NCI-H2029 (cell line): ENCODE results near the gene TRAPPC14.
"Not testable (repeated sequence)": the region's sequence is repeated elsewhere in the genome, so short reads cannot be mapped to it uniquely, and the experiment has no call there.

Experiments
- DNase-seq: peaks from one replicate; lab custom pipeline; 2025; lab: John Stamatoyannopoulos, UW

The TRAPPC14 gene, protein sequence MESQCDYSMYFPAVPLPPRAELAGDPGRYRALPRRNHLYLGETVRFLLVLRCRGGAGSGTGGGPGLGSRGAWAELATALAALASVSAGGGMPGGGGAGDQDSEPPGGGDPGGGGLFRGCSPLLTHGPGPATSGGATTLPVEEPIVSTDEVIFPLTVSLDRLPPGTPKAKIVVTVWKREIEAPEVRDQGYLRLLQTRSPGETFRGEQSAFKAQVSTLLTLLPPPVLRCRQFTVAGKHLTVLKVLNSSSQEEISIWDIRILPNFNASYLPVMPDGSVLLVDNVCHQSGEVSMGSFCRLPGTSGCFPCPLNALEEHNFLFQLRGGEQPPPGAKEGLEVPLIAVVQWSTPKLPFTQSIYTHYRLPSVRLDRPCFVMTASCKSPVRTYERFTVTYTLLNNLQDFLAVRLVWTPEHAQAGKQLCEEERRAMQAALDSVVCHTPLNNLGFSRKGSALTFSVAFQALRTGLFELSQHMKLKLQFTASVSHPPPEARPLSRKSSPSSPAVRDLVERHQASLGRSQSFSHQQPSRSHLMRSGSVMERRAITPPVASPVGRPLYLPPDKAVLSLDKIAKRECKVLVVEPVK

DNA sequence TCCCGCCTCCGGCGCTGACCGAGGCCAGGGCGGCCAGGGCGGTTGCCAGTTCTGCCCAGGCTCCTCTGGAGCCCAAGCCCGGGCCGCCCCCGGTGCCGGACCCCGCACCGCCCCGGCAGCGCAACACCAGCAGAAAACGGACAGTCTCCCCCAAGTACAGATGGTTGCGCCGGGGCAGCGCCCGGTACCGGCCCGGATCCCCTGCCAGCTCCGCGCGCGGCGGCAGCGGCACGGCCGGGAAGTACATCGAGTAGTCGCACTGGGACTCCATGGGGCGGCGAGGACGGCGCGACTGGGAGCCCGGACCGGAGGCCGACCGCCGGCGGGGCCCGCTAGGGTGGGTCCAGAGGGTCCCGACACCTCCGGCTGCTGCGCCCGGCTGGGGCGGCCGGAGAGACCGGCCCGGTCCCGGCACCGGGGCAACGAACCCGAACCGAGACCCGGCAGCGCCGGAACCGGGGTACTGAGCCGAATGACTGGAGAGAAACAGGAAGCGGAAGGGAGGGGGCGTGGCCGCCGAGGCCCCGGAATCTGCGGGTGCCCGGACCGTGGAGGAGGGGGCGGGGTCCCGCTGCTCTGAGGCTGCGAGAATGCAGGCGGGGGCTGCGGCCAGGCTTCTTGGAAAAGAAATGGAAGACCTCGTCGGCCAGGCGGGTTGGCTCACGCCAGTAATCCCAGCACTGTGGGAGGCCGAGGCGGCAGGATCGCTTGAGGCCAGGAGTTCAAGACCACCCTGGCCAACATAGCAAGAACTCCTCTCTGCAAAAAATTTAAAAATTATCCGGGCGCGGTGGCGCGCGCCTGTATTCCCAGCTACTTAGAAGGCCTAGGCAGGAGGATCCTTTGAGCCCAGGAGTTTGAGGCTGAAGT, at the start of gene TRAPPC14:
TRAPPC14 (minus strand) TSS at position 495 of the 870 bp plus-strand sequence; CDS start at position 271, 224 bp downstream.
- peak; percentile 73 for DNase-seq

DNA sequence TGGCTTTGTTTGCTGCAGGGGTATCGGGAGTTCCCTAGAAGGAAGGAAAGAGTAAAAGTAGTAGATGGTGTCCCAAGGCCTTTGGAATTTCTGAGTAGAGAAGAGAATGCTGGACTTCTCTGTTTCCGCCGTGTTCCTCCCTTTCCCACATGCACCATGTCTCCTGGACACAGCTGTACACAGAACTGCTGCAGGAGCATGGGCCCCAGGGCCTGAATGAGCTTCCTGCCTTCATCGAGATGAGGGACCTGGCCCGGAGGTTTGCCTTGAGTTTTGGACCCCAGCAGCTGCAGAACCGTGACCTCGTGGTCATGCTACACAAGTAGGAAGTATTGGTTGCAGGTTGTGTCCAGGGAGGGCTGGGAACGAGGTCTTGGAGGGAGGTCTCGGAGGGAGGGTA, 45.9 kb upstream of the TRAPPC14 start:
- DNase-seq = no peak

DNA sequence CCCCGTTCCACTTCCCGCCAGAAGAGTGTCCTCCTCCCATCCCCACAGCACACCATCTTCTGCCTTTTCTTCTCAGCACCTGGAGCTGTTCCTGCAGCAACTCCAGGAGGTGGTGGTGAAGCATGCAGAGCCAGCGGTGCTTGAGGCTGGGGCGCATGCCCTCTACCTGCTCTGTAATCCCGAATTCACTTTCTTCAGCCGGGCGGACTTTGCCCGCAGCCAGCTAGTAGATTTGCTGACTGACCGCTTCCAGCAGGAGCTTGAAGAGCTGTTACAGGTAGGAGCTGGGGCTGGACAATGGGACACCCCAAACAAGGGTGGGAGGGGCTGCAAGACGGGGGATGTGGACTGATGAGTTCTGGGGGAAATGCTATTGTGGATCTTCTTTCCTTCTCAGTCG, 42.2 kb upstream of the TRAPPC14 start:
- DNase-seq = no peak

DNA sequence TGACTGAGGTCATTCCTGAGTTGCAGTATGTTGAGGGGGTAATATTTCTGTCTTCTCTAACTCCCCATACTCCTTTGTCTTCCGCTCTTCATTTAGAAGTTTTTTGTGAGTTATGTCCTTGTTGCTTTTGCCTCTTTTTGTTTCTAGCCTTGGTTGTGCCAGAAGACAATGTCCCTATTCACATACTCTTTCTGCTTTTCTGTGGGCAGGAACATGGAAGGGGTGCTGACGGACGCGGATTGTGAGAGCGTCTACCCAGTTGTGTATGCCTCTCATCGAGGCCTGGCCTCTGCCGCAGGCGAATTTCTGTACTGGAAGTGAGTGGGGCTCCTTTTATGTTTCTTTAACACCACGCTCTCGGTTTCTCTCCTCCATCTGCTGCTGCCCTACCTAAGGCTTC, 39.7 kb upstream of the TRAPPC14 start:
- DNase-seq = no peak

DNA sequence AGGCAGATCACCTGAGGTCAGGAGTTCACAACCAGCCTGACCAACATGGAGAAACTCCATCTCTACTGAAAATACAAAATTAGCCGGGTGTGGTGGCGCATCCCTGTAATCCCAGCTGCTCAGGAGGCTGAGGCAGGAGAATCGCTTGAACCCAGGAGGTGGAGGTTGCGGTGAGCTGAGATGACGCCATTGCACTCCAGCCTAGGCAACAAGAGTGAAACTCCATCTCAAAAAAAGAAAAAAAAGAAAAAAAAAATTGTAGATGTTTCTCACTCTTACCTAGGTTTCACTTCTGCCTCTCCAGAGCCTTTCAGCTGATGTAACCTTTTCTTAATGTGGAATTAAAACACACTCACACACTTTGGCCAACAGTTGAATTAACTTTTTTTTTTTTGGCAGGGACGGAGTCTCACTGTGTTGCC, 37.4 kb upstream of the TRAPPC14 start:
- not testable (repeated sequence) for DNase-seq

DNA sequence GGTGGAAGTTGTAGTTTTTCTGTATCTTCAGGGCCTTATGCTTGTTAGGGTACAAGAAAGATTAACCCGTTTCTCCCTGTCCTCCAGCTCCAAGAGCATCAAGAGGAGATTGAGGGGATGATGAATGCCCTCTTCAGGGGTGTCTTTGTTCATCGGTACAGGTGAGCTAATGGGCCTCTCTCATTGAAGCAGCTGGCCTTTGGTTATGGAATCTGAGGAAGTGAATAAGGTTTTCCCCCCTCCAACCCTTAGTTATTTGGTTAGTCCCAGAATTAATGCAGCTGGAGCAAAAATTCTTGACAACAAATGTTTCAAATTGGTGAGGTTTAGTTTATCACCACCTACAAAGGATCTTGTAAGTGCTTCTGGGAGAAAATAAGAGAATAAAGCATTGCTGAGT, 36.7 kb upstream of the TRAPPC14 start:
- no peak for DNase-seq

DNA sequence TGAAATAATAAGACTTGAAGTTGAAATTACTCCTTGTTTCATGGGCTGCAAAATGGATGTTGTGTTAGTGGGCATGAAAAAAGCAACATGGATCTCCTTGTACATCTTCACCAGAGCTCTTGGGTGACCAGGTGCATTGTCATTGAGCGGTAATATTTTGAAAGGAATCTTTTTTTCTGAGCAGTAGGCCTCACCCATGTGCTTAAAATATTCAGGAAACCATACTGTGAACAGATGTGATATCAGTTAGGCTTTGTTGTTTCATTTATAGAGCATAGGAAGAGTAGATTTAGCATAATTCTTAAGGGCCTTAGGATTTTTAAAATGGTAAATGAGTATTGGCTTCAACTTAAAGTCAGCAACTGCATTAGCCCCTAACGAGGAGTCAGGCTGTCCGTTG, 34.4 kb upstream of the TRAPPC14 start:
- no peak for DNase-seq

DNA sequence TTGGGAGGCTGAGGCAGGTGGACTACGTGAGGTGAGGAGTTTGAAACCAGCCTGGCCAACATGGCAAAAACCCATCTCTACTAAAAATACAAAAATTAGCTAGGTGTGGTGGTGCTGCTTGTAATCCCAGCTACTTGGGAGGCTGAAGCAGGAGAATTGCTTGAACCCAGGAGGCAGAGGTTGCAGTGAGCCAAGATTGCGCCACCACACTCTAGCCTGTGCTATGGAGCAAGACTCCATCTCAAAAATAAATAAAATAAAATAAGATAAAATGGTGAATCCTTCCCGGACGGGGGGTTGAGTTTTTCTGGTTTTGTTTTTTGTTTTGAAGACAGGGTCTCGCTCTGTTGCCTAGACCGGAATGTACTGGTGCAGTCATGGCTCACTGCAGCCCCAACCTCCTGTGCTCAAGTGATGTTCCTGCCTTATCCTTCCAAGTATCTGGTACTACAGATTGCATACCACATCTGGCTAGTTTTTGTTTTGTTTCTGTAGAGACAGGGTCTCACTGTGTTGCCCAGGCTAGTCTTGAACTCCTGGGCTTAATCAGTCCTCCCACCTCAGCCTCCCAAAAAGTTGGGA, 33.8 kb upstream of the TRAPPC14 start:
- DNase-seq = not testable (repeated sequence)

DNA sequence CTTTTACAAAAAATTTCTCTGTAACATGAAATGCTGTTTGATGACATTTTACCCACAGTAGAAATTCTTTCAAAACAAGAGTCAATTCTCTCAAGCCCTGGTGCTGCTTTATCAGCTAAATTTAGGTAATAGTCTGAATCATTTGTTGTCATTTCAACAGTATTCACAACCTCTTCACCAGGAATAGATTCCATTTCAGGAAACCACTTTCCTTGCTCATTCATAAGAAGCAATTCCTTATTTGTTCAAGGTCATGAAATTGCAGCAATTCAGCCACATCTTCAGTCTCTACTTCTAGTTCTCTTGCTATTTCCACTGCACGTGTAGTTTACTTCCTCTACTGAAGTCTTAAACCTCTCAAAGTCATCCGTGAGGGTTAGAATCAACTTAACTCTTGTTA, 33.3 kb upstream of the TRAPPC14 start:
- no peak for DNase-seq

DNA sequence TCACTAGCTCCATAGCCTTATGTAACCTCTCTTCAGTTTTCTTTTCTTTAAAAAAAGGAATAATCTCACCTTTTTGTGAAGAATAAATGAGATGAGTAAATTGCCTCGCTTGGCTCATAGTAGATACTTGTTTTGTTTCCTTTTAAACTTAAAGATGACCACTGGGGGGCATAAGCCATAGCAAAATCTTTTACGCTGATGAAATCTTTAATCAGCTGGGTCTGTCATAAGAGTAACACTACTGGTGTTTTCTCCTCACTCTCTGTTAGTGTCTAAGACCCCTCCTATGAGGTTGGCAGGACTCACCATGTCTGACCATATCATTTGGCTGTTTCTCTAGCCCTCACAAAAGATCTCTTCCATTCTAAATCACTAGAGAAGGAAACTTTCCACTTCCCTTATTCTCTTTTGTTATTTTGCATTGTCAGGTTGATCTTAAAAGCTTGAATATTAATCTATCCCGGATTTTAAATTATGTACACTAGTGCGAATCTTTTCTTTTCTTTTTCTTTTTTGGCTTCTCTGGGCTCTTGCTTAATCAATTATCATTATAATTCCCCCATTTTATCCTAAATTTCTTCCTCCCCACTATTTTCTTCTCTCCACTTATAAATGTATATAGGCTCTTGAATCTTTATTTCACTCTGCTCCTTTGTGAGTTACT, 31.7 kb upstream of the TRAPPC14 start:
- no peak for DNase-seq

DNA sequence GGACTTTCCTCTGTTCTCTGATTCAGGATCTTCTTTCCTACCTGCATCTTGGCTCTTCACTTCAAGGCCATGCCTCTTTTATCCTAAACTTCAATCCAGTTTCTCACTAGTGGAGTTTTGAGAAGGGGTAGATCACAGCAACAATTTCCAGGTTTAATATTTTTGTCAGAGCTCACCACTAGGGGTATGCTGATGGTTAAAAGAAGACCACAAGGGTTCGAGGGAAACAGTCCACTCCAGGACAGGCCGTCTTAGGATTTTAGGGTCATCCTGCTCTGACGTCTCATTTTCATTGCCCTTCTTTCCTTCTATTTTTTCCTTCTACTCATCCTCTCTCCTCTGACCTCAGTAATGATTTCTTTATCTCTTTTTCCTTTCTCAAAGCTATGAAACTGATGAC, 30.5 kb upstream of the TRAPPC14 start:
- DNase-seq = no peak

DNA sequence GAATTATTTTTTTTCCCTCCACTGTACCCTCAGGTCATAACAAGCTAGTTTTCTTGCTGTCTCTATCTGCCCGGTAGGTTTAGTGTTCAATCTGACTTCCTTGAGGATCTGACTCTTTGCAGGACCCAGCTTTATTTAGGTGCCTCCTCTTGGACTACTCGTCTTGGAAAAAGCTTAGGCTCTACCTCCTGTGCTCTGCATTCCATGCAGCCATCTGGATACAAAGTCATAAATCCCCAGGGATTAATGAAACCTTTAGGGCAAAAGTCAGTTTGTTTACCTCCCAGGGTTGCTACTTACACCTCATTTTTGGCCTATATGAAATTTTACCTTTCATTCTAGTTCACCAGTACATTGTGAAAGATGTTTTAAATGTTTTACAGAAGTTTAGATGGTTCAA, 27.2 kb upstream of the TRAPPC14 start:
- no peak for DNase-seq

DNA sequence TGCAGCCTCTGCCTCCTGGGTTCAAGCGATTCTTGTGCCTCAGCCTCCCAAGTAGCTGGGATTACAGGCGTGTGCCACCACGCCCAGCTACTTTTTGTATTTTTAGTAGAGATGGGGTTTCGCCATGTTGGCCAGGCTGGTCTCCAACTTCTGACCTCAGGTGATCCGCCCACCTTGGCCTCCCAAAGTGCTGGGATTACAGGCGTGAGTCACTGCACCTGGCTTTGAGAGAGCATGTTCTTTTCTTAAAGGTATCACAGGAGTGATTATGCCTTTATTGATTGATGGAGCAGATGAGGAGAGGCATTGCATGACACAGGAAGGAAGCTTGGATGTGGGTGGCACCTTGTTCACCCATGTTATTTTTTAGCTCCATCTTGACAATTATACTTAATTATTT, 24.6 kb upstream of the TRAPPC14 start:
- not testable (repeated sequence) for DNase-seq

DNA sequence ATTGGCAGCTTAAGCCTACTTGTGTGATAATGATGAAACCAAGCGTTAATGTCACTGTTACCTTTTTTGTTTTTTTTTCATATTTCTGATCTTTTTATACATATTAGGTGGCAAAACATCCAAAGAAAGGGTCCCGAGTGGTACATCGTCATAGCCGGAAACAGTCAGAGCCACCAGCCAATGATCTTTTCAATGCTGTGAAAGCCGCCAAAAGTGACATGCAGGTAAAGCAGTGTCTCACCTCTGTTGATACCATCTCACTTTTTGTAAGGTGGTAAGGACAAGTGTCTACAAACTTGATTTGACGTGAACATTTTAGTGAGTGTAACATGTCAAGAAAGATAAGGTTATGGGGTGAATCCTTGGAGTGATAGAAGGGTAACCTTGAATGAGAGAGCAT, 24.1 kb upstream of the TRAPPC14 start:
- DNase-seq = not testable (repeated sequence)

DNA sequence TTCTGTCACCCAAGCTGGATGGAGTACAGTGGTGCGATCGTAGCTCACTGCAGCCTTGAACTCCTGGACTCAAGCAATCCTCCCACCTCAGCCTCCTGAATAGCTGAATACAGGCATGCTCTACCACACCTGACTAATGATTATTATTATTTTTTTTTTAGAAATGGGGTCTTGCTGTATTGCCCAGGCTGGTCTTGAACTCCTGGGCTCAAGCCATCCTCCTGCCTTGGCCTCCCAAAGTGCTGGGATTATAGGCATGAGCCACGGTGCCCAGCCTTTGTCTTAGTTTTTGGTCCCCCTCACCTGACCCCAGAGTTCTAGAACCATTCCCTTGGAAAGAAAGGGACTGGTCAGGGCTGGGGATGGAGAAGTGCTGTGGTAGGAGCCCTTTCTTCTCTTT, 21.6 kb upstream of the TRAPPC14 start:
- not testable (repeated sequence) for DNase-seq

DNA sequence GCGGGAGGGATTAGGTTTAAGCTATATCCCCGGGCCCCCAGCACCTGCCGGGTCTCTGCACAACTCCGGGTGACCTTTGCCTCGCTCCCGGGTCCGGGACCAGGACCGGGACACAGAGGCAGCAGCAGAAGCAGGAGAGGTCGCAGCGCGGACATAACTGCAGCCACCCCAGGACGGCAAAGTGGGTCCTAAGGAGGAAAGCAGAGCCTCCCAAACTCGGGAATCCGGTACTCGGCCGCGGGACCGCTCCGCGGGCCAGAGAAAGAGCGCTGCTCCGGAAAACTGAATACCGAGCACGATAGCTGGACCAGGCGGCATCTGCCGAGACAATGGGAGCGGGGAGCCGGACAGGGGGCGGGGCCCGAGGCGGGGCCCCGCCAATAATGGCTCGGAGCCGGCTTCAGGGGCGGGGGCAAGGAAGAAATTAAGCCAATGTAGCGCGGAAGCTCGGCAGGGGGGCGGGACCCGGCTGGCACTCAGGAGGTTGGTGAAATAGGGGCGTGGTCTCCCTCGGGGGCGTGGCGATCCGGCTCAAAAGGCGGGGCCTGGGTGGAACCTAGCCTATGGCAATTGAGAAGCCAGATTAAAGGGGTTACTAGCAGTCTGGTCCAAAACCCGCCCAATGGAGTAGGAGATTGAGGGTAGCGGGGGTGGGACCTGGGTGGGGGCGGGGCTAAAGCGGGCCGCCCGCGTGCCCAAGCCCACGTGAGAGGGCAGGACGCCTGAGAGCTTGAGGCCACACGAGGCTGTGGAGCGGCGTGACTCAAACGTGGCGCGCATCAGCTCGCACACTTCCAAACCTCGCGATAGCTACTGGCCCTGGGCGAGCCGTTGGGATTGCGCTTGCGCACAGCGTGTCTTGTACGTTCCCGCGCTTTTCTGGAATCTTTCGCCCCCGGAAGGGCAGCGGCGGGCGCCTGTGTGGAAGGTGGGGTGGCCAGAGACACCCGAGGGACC, 18.8 kb upstream of the TRAPPC14 start, which contains the start of the genes GPC2 and STAG3:
GPC2 (minus strand) TSS at position 337 of the 957 bp plus-strand sequence; CDS start at position 155, 182 bp downstream.
STAG3 (plus strand) TSS at position 874 of the 957 bp plus-strand sequence. CDS start 2,639 bp downstream, outside the sequence.
- peak; percentile 95 for DNase-seq

DNA sequence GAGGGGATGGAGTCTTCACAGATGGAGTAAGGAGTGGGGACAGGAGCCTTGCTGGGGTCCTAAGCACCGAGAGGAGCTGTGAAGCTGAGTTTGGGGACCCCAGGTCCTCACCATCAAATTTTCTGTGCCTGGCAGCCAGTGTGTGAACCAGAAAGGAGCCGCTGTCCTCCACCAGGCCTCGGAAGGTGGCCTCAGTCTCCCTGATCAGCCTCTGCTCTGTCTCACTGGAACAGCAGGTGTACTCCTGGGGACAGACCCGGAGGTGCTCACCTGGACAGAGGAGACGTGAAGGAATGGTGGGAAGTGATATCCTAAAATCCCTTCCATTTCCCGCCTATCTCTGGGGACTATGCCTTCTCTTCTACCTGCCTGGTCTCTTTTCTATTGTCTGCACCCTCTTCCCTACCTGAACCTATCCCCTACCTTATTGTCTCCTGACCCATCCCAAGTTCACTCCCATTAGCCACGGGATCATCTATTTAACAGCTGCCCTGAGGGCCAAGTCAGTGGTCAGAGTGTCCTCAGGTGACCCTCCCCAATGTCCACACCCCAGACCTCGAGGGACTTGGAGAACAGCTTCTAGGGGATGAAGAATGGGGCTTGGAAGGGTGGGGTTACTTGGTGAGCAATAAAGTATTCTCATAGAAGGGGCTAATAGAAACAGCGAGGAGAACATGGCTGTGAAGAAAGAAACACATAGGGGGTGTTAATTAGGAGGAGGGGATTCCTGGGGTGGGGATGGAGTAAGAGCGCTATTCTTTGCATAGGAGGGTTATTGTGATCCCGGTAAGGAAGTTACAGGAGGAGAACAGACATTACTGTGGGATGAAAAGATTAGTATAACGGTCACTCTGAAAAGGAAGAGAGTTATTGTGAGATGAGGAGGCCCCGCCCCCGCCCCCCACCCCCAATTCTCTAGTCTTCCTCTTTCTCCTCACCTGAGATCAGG, 17.8 kb upstream of the TRAPPC14 start:
- DNase-seq = no peak

DNA sequence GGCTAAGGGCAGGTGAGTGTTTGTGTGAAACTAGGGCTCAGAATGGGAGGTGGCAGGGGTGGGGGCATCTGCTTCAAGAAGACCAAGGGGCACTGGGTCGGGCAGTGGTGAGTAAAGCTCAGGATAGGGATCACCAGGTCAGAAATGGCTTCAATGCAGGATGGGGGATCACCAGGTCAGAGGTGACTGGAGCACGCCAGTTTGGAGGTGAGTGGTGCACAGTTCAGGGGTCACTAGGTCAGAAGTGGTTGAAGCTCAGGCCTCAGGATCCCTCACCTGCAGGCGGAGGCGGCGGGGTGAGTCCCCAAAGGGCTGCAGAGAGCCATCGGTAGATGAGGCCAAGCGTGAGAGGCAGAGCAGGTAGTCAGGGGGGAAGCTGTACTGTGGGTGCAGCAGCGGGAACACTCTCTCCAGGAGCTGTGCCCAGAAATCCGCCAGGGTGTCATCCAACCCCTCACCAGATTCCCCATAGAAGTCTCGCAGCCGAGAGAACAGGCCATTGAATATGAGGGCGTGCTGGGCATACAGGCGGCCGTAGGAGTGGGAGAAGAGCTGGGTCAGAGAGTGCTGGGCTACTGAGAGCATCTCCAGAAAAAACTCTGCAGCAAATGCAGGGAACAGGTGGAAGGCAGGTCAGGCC, 16.9 kb upstream of the TRAPPC14 start:
- no peak for DNase-seq

DNA sequence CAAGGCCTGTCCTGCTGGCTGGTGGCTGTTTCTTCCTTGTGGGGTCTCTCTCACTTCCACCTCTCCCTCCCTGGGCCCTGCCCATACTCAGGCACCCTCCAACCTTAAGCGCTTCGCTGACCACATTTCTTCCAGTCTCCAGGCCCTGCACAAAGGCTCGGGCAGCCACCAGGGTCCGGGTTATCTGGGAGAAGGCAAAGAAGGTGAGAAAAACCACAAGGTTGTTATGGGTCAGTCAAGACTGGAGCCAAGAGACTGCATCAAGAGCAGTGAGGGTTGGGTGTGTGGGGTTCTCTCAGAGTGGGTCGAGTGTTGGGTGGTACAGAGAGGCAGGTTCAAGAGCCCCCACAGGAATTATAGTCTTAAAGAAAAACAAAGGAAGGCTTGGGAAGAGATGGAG, 16.1 kb upstream of the TRAPPC14 start:
- DNase-seq = no peak
